Neutrophil (primary cell): ENCODE data around the gene TMEFF2.

Experiments used
- H3K27ac ChIP-seq: fragments of 200-600 bp; sonication (generic); 2 replicates; pipeline ENCODE4 v1.5.1; 2016; ENCODE audit warnings: mild to moderate bottlenecking, moderate library complexity
- H3K27me3 ChIP-seq: fragments of 200-600 bp; sonication (generic); 2 replicates; pipeline ENCODE4 v1.6.0; 2016; ENCODE audit warnings: mild to moderate bottlenecking
- H3K36me3 ChIP-seq: fragments of 200-600 bp; sonication (generic); 2 replicates; pipeline ENCODE4 v1.5.1; 2017
- H3K4me1 ChIP-seq, 2 experiments: fragments of 200-600 bp in 1 of 2; sonication (generic) in 1 of 2; 1 replicate in 1 of 2; 2 replicates in 1 of 2; pipeline versions ENCODE4 v1.5.1 to v1.6.1; 2013 to 2016; ENCODE audit warnings: low read depth in 1 of 2, low read length in 1 of 2, mild to moderate bottlenecking in 1 of 2, moderate library complexity in 1 of 2; ENCODE audit not compliant: control insufficient read depth in 1 of 2, insufficient read depth in 1 of 2
- H3K4me3 ChIP-seq, 2 experiments: fragments of 200-600 bp in 1 of 2; sonication (generic) in 1 of 2; 1 replicate in 1 of 2; 2 replicates in 1 of 2; pipeline ENCODE4 v1.5.1; 2013 to 2016; ENCODE audit warnings: low read depth in 1 of 2, low read length in 1 of 2, mild to moderate bottlenecking in 1 of 2, moderate library complexity in 1 of 2
- H3K9me3 ChIP-seq: fragments of 200-600 bp; sonication (generic); 2 replicates; pipeline ENCODE4 v1.5.1; 2016
- TF ChIP-seq, protein P1 (sequence below): fragments of 200-600 bp; sonication (generic); IDR thresholded peaks from 2 replicates; pipeline ENCODE4 v1.5.1; 2016; ENCODE audit warnings: antibody characterized with exemption

Gene TMEFF2

DNA sequence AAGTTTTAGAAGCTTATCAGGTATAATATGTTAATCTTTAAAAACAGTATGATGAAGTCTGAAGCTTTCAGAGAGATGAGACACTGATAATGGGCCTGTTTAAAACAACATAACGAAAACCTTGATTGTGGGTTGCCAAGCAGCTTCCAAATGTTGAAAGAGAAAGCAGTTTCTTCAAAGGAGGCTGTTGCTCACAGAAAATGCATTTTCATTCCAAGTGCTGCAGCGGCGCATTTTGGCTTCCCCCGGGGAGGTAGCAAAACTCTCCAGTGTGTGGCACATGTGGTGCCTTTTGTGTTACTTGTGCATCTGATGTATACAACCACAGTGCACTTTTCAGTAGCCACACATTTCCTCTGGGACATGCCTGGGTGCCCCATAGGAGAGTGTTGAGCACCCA lies 66.1 kb downstream of the TMEFF2 start:
- Histone ChIP-seq H3K4me1 (no peaks in the 10 kb centered on the region), H3K4me3 (no peak overlapping the region), H3K27ac (no peak overlapping the region), H3K27me3 (no peaks in the 10 kb centered on the region), H3K9me3 (no peaks in the 10 kb centered on the region), H3K36me3 (no peaks in the 10 kb centered on the region)
- TF ChIP-seq, protein P1, sequence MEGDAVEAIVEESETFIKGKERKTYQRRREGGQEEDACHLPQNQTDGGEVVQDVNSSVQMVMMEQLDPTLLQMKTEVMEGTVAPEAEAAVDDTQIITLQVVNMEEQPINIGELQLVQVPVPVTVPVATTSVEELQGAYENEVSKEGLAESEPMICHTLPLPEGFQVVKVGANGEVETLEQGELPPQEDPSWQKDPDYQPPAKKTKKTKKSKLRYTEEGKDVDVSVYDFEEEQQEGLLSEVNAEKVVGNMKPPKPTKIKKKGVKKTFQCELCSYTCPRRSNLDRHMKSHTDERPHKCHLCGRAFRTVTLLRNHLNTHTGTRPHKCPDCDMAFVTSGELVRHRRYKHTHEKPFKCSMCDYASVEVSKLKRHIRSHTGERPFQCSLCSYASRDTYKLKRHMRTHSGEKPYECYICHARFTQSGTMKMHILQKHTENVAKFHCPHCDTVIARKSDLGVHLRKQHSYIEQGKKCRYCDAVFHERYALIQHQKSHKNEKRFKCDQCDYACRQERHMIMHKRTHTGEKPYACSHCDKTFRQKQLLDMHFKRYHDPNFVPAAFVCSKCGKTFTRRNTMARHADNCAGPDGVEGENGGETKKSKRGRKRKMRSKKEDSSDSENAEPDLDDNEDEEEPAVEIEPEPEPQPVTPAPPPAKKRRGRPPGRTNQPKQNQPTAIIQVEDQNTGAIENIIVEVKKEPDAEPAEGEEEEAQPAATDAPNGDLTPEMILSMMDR = no peak

GRCh38 chr2:192127434-192127833 lies 67.3 kb downstream of the TMEFF2 start:
- H3K27ac ChIP-seq = no peak overlapping the region
- no peak overlapping the region for H3K4me3 ChIP-seq
- H3K9me3 ChIP-seq = no peaks in the 10 kb centered on the region
- TF ChIP-seq, protein P1 = no peak
- H3K27me3 ChIP-seq = no peaks in the 10 kb centered on the region
- H3K4me1 ChIP-seq = no peaks in the 10 kb centered on the region
- no peaks in the 10 kb centered on the region for H3K36me3 ChIP-seq

GRCh38 chr2:192126912-192127311 lies 67.8 kb downstream of the TMEFF2 start:
- no peaks in the 10 kb centered on the region for H3K27me3 ChIP-seq
- no peak overlapping the region for H3K4me3 ChIP-seq
- H3K27ac ChIP-seq = no peak overlapping the region
- no peaks in the 10 kb centered on the region for H3K4me1 ChIP-seq
- H3K9me3 ChIP-seq = no peaks in the 10 kb centered on the region
- TF ChIP-seq, protein P1 = no peak
- no peaks in the 10 kb centered on the region for H3K36me3 ChIP-seq

- TF ChIP-seq, protein P1 = no peak
- Histone ChIP-seq H3K4me3 (no peak overlapping the region), H3K9me3 (no peaks in the 10 kb centered on the region), H3K27me3 (no peaks in the 10 kb centered on the region), H3K4me1 (no peaks in the 10 kb centered on the region), H3K36me3 (no peaks in the 10 kb centered on the region), H3K27ac (no peak overlapping the region)
Measured at GRCh38 chr2:192126426-192126825, 68.3 kb downstream of the TMEFF2 start.

GRCh38 chr2:192124571-192124970 lies 70.2 kb downstream of the TMEFF2 start:
- H3K27ac ChIP-seq = no peak overlapping the region
- H3K4me3 ChIP-seq = no peak overlapping the region
- H3K27me3 ChIP-seq = no peaks in the 10 kb centered on the region
- H3K4me1 ChIP-seq = no peaks in the 10 kb centered on the region
- no peaks in the 10 kb centered on the region for H3K36me3 ChIP-seq
- no peaks in the 10 kb centered on the region for H3K9me3 ChIP-seq
- TF ChIP-seq, protein P1 = no peak

DNA sequence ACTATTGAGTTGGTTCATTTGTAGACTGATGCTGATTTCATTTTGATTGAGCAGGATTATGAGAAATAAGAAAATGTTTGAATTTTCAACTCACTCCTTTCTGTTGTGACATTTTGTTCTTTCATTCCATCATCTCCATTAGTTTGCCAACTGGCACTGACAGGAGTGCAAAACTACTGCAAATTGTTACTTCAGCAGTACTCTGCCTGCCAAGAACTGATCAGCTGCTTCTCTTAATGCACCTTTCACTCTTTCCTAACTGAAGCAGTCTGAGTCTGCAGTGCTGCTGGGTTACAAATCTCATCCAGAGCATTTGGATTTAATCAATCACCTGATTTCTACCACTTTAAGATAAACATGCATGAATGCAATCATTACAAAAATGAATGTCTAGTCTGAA lies 70.9 kb downstream of the TMEFF2 start:
- TF ChIP-seq, protein P1 = no peak
- Histone ChIP-seq H3K27me3 (no peaks in the 10 kb centered on the region), H3K4me1 (no peaks in the 10 kb centered on the region), H3K27ac (no peak overlapping the region), H3K36me3 (no peaks in the 10 kb centered on the region), H3K9me3 (no peaks in the 10 kb centered on the region), H3K4me3 (no peak overlapping the region)
